HG03354 (cell line): Measurements from ENCODE around the gene ENC1.

ENCODE experiments used
- ATAC-seq: cut with Tn5 transposase; IDR thresholded peaks from one replicate; pipeline ENCODE4 v1.9.1; 2021; ENCODE audit warnings: mild to moderate bottlenecking; ENCODE audit not compliant: unreplicated experiment, poor library complexity, severe bottlenecking

Gene ENC1

GRCh38 chr5:74617202-74617601 lies 23.3 kb downstream of the ENC1 start:
- no peak for ATAC-seq

- no peak for ATAC-seq
These were observed 24.0 kb downstream of the ENC1 start for GRCh38 chr5:74616236-74617146.

GRCh38 chr5:74613283-74613682 lies 27.2 kb downstream of the ENC1 start:
- no peak for ATAC-seq

GRCh38 chr5:74612045-74612444 lies 28.5 kb downstream of the ENC1 start:
- no peak for ATAC-seq

GRCh38 chr5:74608736-74609601 lies 31.6 kb downstream of the ENC1 start:
- no peak for ATAC-seq

GRCh38 chr5:74605759-74606158 lies 34.8 kb downstream of the ENC1 start:
- no peak for ATAC-seq

DNA sequence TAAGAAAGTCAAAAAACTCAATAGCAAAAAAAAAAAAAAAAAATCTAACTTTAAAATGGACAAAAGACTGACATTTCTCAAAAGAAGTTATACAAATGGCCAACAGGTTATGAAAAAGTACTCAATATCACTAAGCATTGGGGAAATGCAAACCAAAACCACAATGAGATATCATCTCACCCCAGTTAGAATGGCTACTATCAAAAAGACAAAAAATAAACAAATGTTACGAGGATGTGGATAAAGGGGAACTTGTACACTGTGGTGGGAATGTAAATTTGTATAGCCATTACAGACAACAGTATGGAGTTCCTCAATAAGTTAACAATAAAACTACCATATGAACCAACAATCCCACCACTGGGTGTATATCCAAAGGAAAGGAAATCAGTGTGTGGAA lies 37.2 kb downstream of the ENC1 start:
- ATAC-seq = no peak

- no peak for ATAC-seq
These were observed 41.4 kb downstream of the ENC1 start for GRCh38 chr5:74599148-74599547.

DNA sequence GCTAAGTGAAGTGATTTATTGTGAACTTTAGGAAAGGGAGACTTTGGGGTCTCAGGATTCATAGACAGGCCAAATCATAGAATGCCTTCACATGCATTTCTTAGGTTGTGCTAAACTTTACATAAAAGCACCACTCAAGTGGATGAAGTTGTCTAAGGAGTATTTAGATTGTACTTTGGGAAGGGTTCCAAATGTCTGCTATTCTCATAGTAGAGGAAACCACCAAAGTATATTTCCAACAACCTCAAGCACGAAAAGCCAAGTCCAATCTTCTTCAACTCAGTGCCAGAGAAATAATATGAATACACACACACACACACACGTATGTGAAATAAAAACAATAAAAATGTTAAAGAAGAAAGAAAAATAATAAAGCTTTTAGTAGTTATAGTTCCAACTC lies 41.8 kb downstream of the ENC1 start:
- no peak for ATAC-seq

GRCh38 chr5:74596927-74597326 lies 43.6 kb downstream of the ENC1 start:
- no peak for ATAC-seq

GRCh38 chr5:74595143-74595925 lies 45.2 kb downstream of the ENC1 start:
- no peak for ATAC-seq

DNA sequence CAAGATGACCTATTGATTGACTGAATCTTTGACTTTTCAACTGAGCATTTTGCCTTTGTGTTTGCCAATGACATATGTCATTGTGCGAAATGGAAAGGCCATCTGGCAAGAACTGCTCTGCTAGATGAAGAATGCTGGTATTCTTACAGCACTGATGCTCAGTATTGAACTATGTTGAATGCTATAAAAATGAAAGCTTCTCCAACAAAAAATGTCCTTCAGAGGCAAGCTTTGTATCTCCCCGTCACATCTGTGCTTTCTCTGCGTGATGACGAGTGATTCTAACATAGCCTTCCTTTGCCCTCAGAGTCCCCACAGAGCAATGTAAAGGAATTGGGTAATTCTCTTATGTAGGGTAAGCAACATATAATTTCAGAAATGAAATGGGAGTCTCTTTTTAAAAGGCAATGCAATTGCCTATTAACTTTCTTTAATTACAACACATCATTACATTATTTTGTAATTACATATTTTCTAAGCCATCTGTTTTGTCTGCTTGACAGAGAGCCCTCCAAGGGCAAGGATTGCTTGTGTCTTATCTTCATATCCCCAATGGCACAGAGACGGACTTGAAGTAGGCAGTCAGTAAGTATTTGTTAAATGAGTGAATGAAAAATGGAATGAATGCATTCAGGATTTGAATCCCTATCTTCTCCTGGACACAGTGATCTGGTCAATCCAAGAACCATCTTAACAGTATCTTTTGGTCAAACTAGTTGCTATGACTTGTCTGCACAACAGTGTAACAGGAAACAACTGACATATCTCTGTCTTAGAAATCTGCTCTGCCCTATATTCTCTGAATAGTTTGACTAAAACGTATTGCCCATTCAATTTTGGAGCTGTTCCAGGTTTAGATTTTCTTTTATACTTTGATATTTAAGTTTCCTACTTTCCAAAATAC lies 46.1 kb downstream of the ENC1 start:
- ATAC-seq = no peak

DNA sequence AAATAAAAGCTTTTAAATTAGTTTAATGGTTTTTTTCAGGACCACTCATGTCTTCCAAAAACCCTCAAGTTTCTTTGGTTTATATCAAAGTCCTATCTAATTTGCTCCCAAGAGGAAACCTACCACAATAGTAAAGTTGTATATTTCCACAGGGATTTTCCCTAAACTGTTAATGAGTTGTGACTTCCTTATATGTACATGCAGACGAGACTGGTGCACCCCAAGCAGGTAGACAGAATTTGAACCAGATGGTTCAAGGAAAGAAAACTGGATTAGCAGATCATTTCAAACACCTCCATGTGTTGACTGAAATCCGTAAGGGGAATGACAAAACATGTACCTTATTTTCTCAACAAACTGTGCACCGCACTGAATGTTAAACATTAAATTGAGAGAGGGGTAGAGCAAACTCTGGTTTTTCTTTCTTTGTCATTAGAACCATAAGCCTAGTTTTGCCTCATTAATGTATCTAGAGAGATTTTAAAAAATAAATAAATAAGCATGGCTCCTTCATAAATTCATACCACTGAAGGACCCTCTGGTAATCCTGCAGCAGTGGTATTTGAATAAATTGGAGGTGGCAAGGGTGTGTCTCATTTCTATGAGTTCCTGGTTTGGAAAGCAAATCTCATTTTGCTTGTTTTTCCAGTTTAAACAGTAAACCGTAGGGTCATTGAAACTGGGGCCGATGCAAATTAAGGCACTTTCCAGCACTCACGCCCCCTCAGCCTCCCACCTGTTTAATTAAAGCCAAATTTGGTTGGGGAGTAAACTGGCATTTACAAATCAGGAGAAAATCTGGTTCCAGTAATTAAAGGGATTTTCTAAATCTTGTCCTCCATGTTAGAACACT lies 51.1 kb downstream of the ENC1 start:
- ATAC-seq = no peak

- ATAC-seq = no peak
These were observed 52.1 kb downstream of the ENC1 start for GRCh38 chr5:74588415-74588814.

- no peak for ATAC-seq
These were observed 52.6 kb downstream of the ENC1 start for GRCh38 chr5:74587890-74588289.

DNA sequence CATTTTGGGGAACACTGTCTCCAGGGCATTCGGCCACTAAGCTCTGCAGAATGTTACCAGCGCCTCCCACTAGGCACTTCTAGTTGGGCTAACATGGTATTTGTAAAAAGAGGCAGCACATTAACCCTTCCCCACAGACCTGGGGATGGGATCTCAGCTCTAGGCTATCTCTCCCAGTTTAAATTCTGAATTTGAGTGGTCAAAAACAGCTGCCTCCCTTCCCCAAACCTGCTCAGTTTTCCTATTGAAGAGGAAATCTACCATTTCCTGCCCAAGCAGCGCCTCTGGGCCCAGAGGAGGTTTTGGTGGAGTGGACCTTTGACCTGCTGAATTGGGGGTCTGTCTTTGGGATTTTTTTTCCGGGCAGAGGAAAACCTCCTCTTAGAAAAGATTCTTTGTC lies 53.2 kb downstream of the ENC1 start:
- no peak for ATAC-seq

GRCh38 chr5:74586856-74587255 lies 53.7 kb downstream of the ENC1 start:
- no peak for ATAC-seq

GRCh38 chr5:74582853-74583252 lies 57.7 kb downstream of the ENC1 start:
- ATAC-seq = no peak
